IMR-90 (cell line): ENCODE data around the gene GFY. TPM values are rescaled to one million over a fixed set of nuclear protein-coding genes. Genes with fewer than 3 reads are reported as not detected.

Experiments used
- ATAC-seq: fragments of 200-7000 bp; cut with Tn5 transposase; 2 replicates; pipeline ENCODE4 v1.9.1; 2020; ENCODE audit warnings: low read depth, mild to moderate bottlenecking, moderate library complexity
- BruUV-seq: library from RNA; stranded (reverse); fragments of 400-500 nt; replicated peaks from 2 replicates; lab custom pipeline; 2021; lab: Mats Ljungman, UMichigan
- CTCF ChIA-PET: fragments of 300-600 bp; formaldehyde crosslinking; extraction: SDS; loops from one replicate; lab custom pipeline; 2021; ENCODE audit warnings: antibody characterized with exemption; lab: Yijun Ruan, JAX
- POLR2A ChIA-PET: fragments of 300-600 bp; sonication (Branson Sonifier 250); formaldehyde crosslinking; loops from one replicate; lab custom pipeline; 2022; ENCODE audit warnings: antibody characterized with exemption; ENCODE audit not compliant: unreplicated experiment; lab: Charles Lee
- DNase-seq: peaks from one replicate; pipeline ENCODE4 v3.0.0; 2013
- H2AFZ ChIP-seq: replicated peaks from 2 replicates; pipeline ENCODE3; 2013; ENCODE audit warnings: low read length, mild to moderate bottlenecking; ENCODE audit not compliant: poor library complexity
- H2AK5ac ChIP-seq: 2 replicates; pipeline ENCODE4 v1.6.1; 2013; ENCODE audit warnings: low read depth, low read length, inconsistent platforms
- H2AK9ac ChIP-seq: replicated peaks from 2 replicates; pipeline ENCODE3; 2013; ENCODE audit warnings: mild to moderate bottlenecking, low read depth, low read length, moderate library complexity; ENCODE audit not compliant: poor library complexity
- H2BK120ac ChIP-seq: 2 replicates; pipeline ENCODE4 v1.6.1; 2013; ENCODE audit warnings: low read depth, low read length, inconsistent platforms
- H2BK15ac ChIP-seq: 3 replicates; pipeline ENCODE4 v1.6.1; 2013; ENCODE audit warnings: low read depth, low read length, inconsistent platforms
- H2BK20ac ChIP-seq: 2 replicates; pipeline ENCODE4 v1.6.1; 2013; ENCODE audit warnings: low read depth, mild to moderate bottlenecking, inconsistent platforms, low read length, moderate library complexity
- H2BK5ac ChIP-seq: 2 replicates; pipeline ENCODE4 v1.6.1; 2013; ENCODE audit warnings: mild to moderate bottlenecking, low read depth, low read length, inconsistent platforms; ENCODE audit not compliant: poor library complexity, severe bottlenecking
- H3K14ac ChIP-seq: replicated peaks from 2 replicates; pipeline ENCODE4 v1.6.1; 2013; ENCODE audit warnings: low read depth, low read length, inconsistent platforms
- H3K18ac ChIP-seq: 2 replicates; pipeline ENCODE4 v1.6.1; 2013; ENCODE audit warnings: low read depth, low read length, control low read depth
- H3K23ac ChIP-seq: 2 replicates; pipeline ENCODE4 v1.6.1; 2013; ENCODE audit warnings: low read depth, low read length, inconsistent platforms
- H3K27ac ChIP-seq: 2 replicates; pipeline ENCODE4 v1.5.1; 2013; ENCODE audit warnings: mild to moderate bottlenecking, control low read depth, low read length; ENCODE audit not compliant: insufficient read depth
- H3K27me3 ChIP-seq: 2 replicates; pipeline ENCODE4 v1.6.1; 2013; ENCODE audit warnings: low read length; ENCODE audit not compliant: control insufficient read depth, insufficient read depth
- H3K36me3 ChIP-seq: 2 replicates; pipeline ENCODE4 v1.6.1; 2013; ENCODE audit warnings: low read length, mixed read lengths; ENCODE audit not compliant: control insufficient read depth, insufficient read depth
- H3K4ac ChIP-seq: 2 replicates; pipeline ENCODE4 v1.6.1; 2013; ENCODE audit warnings: low read depth, low read length, inconsistent platforms
- H3K4me1 ChIP-seq: 2 replicates; pipeline ENCODE4 v1.6.1; 2013; ENCODE audit warnings: low read length, mixed read lengths; ENCODE audit not compliant: control insufficient read depth, insufficient read depth
- H3K4me2 ChIP-seq: 2 replicates; pipeline ENCODE4 v1.6.1; 2013; ENCODE audit warnings: low read depth, mild to moderate bottlenecking, control low read depth, low read length, moderate library complexity
- H3K4me3 ChIP-seq: 2 replicates; pipeline ENCODE4 v1.5.1; 2013; ENCODE audit warnings: low read depth, mild to moderate bottlenecking, control low read depth, low read length, moderate library complexity; ENCODE audit not compliant: insufficient read depth
- H3K56ac ChIP-seq: 2 replicates; pipeline ENCODE4 v1.6.1; 2013; ENCODE audit warnings: low read length, inconsistent platforms; ENCODE audit not compliant: insufficient read depth; ENCODE audit errors: extremely low read depth
- H3K79me1 ChIP-seq, 2 experiments: 2 replicates each; pipeline ENCODE4 v1.6.1; 2013; ENCODE audit warnings: low read length in 2 of 2, inconsistent platforms in 1 of 2, low read depth in 1 of 2
- H3K9ac ChIP-seq: 2 replicates; pipeline ENCODE4 v1.6.1; 2013; ENCODE audit warnings: low read depth, low read length, control low read depth
- H3K9me1 ChIP-seq: 2 replicates; pipeline ENCODE4 v1.6.1; 2013; ENCODE audit warnings: low read length, inconsistent platforms; ENCODE audit not compliant: insufficient read depth
- H3K9me3 ChIP-seq: 2 replicates; pipeline ENCODE4 v1.6.1; 2013; ENCODE audit warnings: low read length; ENCODE audit not compliant: control insufficient read depth, insufficient read depth
- H4K20me1 ChIP-seq: 2 replicates; pipeline ENCODE4 v1.6.1; 2013; ENCODE audit warnings: low read length, inconsistent platforms; ENCODE audit not compliant: insufficient read depth
- H4K5ac ChIP-seq: 2 replicates; pipeline ENCODE4 v1.6.1; 2013; ENCODE audit warnings: mild to moderate bottlenecking, low read depth, low read length, control low read depth
- H4K8ac ChIP-seq, 2 experiments: 2 replicates each; pipeline ENCODE4 v1.6.1; 2013; ENCODE audit warnings: low read depth in 2 of 2, low read length in 2 of 2, control low read depth in 1 of 2, inconsistent platforms in 1 of 2
- H4K91ac ChIP-seq: 2 replicates; pipeline ENCODE4 v1.6.1; 2013; ENCODE audit warnings: low read depth, low read length, inconsistent platforms; ENCODE audit not compliant: insufficient read depth
- BHLHE40 ChIP-seq: fragments of 150-350 bp; IDR thresholded peaks from 2 replicates; pipeline ENCODE4 v1.6.1; 2016; ENCODE audit warnings: mild to moderate bottlenecking, low read depth, low read length
- CTCF ChIP-seq: conservative IDR thresholded peaks from 2 replicates; pipeline ENCODE4 v1.5.1; 2012; ENCODE audit warnings: mild to moderate bottlenecking, low read depth, low read length, improper control_type of control experiment
- FOS ChIP-seq: fragments of 150-350 bp; IDR thresholded peaks from 2 replicates; pipeline ENCODE4 v1.6.1; 2016; ENCODE audit warnings: low read depth, low read length
- MAFK ChIP-seq: IDR thresholded peaks from 2 replicates; pipeline ENCODE4 v1.6.1; 2012; ENCODE audit warnings: low read depth, low read length, improper control_type of control experiment
- MAZ ChIP-seq: IDR thresholded peaks from 2 replicates; pipeline ENCODE4 v1.6.1; 2012; ENCODE audit warnings: low read depth, mild to moderate bottlenecking, low read length, improper control_type of control experiment, moderate library complexity, borderline replicate concordance
- MXI1 ChIP-seq: IDR thresholded peaks from 2 replicates; pipeline ENCODE4 v1.6.1; 2012; ENCODE audit warnings: low read depth, mild to moderate bottlenecking, low read length, moderate library complexity, borderline replicate concordance
- RAD21 ChIP-seq: IDR thresholded peaks from 2 replicates; pipeline ENCODE4 v1.6.1; 2012; ENCODE audit warnings: low read length, improper control_type of control experiment
- RFX5 ChIP-seq: IDR thresholded peaks from 2 replicates; pipeline ENCODE4 v1.8.0; 2012; ENCODE audit warnings: low read depth, mild to moderate bottlenecking, low read length, moderate library complexity
- SMC3 ChIP-seq: fragments of 150-350 bp; IDR thresholded peaks from 2 replicates; pipeline ENCODE4 v1.6.1; 2016; ENCODE audit warnings: low read depth, mild to moderate bottlenecking, antibody characterized with exemption, low read length, moderate library complexity
- USF2 ChIP-seq: fragments of 150-350 bp; IDR thresholded peaks from 2 replicates; pipeline ENCODE4 v1.6.1; 2017; ENCODE audit warnings: mild to moderate bottlenecking, antibody characterized with exemption, low read length, low read depth
- WGBS, 2 experiments: methylation state at CpG; one replicate each; pipeline versions ENCODE4 v1.1.5 to v1.1.7; 2013; ENCODE audit warnings: missing lambda C conversion rate in 2 of 2; ENCODE audit not compliant: insufficient read length in 1 of 2; ENCODE audit errors: extremely low coverage in 2 of 2; 5-methylcytosine and 5-hydroxymethylcytosine counted together
- dilution Hi-C: fragments of 300-500 bp; cut with HindIII; formaldehyde crosslinking; loops from one replicate; pipeline ENCODE4 v1.14.3; 2018; ENCODE audit warnings: low sequenced_read_pairs; ENCODE audit not compliant: unreplicated experiment
- in situ Hi-C: fragments of 300-500 bp; cut with MboI; formaldehyde crosslinking; loops from 3 replicates; pipeline ENCODE4 v1.14.3; 2019; ENCODE audit warnings: low sequenced_read_pairs, inconsistent platforms, mixed read lengths
- intact Hi-C: fragments of 100-400 bp; cut with micrococcal nuclease; formaldehyde crosslinking; loops from 2 replicates; pipeline ENCODE4 v1.10.0; 2022
- polyA plus RNA-seq, 3 experiments: library from polyadenylated mRNA; depleted of rRNA; stranded (reverse); fragments of >200 nt; gene quantifications; 2 replicates each; pipeline ENCODE4 v1.2.3, GENCODE V29; 2012; ENCODE audit warnings: low replicate concordance in 1 of 3
- total RNA-seq: library from RNA; depleted of rRNA; stranded (reverse); fragments of >200 nt; gene quantifications from 2 replicates; pipeline ENCODE4 v1.2.3, GENCODE V29; 2012

The GFY gene
- total and polyA plus RNA-seq, 2 of the 4 experiments (the other 2 are of a cell fraction), result not detected

DNA sequence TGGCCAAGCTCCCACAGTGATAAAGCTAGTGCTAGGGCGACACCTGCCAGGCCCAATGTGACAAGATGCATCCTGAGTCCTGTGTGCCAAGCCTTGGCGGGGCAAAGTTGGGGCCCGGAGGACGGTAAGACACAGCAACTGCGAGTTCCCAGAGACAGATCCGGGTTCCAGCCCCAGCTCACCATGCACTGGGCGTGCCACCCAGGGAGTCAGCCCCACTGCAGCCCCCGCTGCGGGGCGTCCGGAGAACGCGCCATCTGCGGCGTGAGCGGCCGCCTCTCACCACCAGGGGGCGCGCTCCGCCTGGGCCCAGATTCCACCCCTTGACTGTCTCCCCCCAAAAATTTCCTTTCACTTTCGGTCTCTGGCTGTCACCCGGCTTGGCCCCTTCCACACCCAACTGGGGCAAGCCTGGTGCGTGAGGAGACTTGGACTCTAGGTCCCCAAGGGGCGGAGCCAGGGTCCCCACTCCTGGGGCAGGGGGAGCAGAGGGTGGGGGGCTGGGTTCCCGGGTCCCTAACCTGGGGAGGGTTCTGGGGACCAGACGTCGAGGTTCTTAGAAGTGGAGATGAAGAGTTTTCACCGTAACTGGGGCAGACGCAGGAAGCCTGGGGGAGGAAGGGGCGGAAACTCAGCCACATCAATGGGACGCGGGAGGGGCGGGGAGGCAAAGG, 48.8 kb downstream of the GFY start, which contains the start of gene FLT3LG:
FLT3LG (plus strand) TSS at position 348 of the 674 bp plus-strand sequence. CDS start 425 bp downstream, outside the sequence.
- POLR2A ChIA-PET, result interaction anchor here (0.6 kb wide), 1 partner anchor 8 kb away, joined by 3 read pairs; no protein-coding TSS in a partner anchor
- intact Hi-C loops, result loop anchor here (1.0 kb wide), 2 partner anchors 73 to 96 kb away; no protein-coding TSS in a partner anchor
- 13% methylated on average over 15 of the region's 33 CpGs; no CpG with 5 or more reads in 1 of the 2 experiments for WGBS, 2 experiments
- peak within 1 kb of the TSS; percentile 70 for H2BK120ac ChIP-seq
- peak within 1 kb of the TSS; percentile 96 for H2AK9ac ChIP-seq
- H2AK5ac ChIP-seq, result peak within 1 kb of the TSS; percentile 99
- H3K56ac ChIP-seq, result peak within 1 kb of the TSS; percentile 40
- DNase-seq (peak; percentile 69), ATAC-seq (peak; percentile 85)
- H3K4ac ChIP-seq, result peak within 1 kb of the TSS; percentile 96
- peak within 1 kb of the TSS; percentile 5 for H2BK5ac ChIP-seq
- peaks cover 0 to 8% of the 10 kb centered on the region in 2 experiments; a peak in 2 of 4 replicates for H3K79me1 ChIP-seq
- no TSS peak for BruUV-seq
- H2AFZ ChIP-seq, result peak within 1 kb of the TSS; percentile 96
- H4K5ac ChIP-seq, result peak within 1 kb of the TSS; percentile 78
- H3K14ac ChIP-seq, result peak within 1 kb of the TSS; percentile 92
- peaks cover 12% of the 10 kb centered on the region; the same call in 1 of the 2 replicates for H3K9me1 ChIP-seq
- peaks cover 11% of the 10 kb centered on the region; the same call in 1 of the 2 replicates for H3K4me1 ChIP-seq
- peak within 1 kb of the TSS; percentile 93 for H3K4me2 ChIP-seq
- peaks cover 1% of the 10 kb centered on the region; the same call in 1 of the 2 replicates for H3K36me3 ChIP-seq
- H4K20me1 ChIP-seq, result no peaks in the 10 kb centered on the region
- 0 out of 2 replicates have a peak within 1 kb of the TSS, but pooled peaks have one; percentile 48 for H2BK20ac ChIP-seq
- H3K27me3 ChIP-seq, result no peaks in the 10 kb centered on the region
- H3K23ac ChIP-seq, result peak within 1 kb of the TSS; percentile 73
- H3K4me3 ChIP-seq, result peak within 1 kb of the TSS; percentile 59
- peak within 1 kb of the TSS; percentile 65; the same call in 1 of the 2 replicates for H3K18ac ChIP-seq
- in situ Hi-C loops, result no loop called here
- no peaks in the 10 kb centered on the region for H3K9me3 ChIP-seq
- TF ChIP-seq RFX5 (0 out of 2 replicates have a peak, but pooled peaks have one; percentile 5), MAFK (no peak), MXI1 (peak; percentile 72), BHLHE40 (peak; percentile 13; the same call in 1 of the 2 replicates), SMC3 (peak; percentile 74), CTCF (peak; percentile 97), FOS (no peak), RAD21 (peak; percentile 69), USF2 (no peak), MAZ (peak; percentile 87)
- peak within 1 kb of the TSS; percentile 82 for H3K9ac ChIP-seq
- peak within 1 kb of the TSS; percentile 49 for H3K27ac ChIP-seq
- H4K8ac ChIP-seq, result peak within 1 kb of the TSS; percentile 85 to 96
- dilution Hi-C loops, result no loop called here
- CTCF ChIA-PET, result interaction anchor here (0.6 to 1.3 kb wide), 5 partner anchors 15 to 375 kb away, joined by 3 to 5 read pairs (median 4); partner anchors contain the start of gene ALDH16A1
- peak within 1 kb of the TSS; percentile 58; the same call in 1 of the 3 replicates for H2BK15ac ChIP-seq
- H4K91ac ChIP-seq, result peak within 1 kb of the TSS; percentile 81
